PFSK-1 (cell line): Measurements from ENCODE around the gene BAHCC1.

Experiments
- POLR2AphosphoS5 ChIP-seq: IDR thresholded peaks from 2 replicates; pipeline ENCODE4 v1.6.1; 2012; ENCODE audit warnings: low read depth, mild to moderate bottlenecking, control low read depth, low read length, moderate library complexity
- TAF1 ChIP-seq: IDR thresholded peaks from 2 replicates; pipeline ENCODE4 v1.6.1; 2012; ENCODE audit warnings: low read length, control low read depth, borderline replicate concordance; ENCODE audit not compliant: insufficient read depth
- TF ChIP-seq, protein P1 (sequence below), 2 experiments: IDR thresholded peaks; 2 replicates each; pipeline versions ENCODE4 v1.6.1 to v1.8.0; 2011 to 2012; ENCODE audit warnings: low read depth in 2 of 2, low read length in 2 of 2, control low read depth in 1 of 2, inconsistent platforms in 1 of 2, mild to moderate bottlenecking in 1 of 2, moderate library complexity in 1 of 2; ENCODE audit not compliant: insufficient read depth in 1 of 2

DNA sequence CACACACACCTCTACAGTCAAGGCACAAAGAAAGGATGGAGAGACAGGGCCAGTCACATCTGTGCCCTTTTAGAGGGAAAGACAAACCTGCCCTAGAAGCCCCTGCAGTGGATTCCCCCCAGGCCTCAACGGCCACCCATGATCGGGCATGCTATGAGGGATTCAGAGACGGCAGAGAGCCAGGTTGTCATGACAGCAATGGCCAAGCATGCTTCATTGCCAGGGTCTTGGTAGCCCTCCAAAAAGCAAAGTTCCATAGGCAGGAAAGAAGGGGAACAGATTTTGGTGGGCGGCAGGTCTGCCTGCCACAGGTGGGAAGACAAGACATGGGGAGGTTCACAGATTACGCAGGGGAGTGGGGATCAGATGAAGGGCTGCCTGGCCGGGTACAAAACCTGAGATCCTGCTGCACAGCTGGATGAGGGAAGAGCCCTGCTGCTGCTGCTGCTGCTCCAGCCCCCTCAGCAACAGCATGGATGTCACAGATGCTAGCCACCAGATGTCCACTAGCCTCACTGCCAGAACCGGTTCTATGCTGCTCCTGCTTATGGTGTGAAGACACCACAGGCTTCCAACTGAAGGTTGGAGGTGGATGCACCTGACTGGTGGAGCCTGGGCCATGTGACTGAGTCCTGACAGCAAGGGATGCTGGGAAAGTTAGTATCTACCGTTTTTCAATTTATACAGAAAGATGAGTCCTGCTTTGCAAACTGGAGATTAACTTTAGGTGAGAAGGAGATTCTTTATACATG lies 99.5 kb downstream of the BAHCC1 start:
- 0 out of 2 replicates have a peak, but pooled peaks have one; percentile 25 for TF ChIP-seq POLR2AphosphoS5
- no peak for TF ChIP-seq TAF1
- TF ChIP-seq, protein P1, sequence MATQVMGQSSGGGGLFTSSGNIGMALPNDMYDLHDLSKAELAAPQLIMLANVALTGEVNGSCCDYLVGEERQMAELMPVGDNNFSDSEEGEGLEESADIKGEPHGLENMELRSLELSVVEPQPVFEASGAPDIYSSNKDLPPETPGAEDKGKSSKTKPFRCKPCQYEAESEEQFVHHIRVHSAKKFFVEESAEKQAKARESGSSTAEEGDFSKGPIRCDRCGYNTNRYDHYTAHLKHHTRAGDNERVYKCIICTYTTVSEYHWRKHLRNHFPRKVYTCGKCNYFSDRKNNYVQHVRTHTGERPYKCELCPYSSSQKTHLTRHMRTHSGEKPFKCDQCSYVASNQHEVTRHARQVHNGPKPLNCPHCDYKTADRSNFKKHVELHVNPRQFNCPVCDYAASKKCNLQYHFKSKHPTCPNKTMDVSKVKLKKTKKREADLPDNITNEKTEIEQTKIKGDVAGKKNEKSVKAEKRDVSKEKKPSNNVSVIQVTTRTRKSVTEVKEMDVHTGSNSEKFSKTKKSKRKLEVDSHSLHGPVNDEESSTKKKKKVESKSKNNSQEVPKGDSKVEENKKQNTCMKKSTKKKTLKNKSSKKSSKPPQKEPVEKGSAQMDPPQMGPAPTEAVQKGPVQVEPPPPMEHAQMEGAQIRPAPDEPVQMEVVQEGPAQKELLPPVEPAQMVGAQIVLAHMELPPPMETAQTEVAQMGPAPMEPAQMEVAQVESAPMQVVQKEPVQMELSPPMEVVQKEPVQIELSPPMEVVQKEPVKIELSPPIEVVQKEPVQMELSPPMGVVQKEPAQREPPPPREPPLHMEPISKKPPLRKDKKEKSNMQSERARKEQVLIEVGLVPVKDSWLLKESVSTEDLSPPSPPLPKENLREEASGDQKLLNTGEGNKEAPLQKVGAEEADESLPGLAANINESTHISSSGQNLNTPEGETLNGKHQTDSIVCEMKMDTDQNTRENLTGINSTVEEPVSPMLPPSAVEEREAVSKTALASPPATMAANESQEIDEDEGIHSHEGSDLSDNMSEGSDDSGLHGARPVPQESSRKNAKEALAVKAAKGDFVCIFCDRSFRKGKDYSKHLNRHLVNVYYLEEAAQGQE (IDR thresholded peaks at IDR 0.05; ENCODE audit: insufficient read depth in 1 of 2, low read depth in 2 of 2, low read length in 2 of 2): no peak
